MM.1S (cell line): ENCODE results near the gene SFSWAP.

Experiments
- CTCF ChIP-seq: fragments of 300-600 bp; sonication (generic); IDR thresholded peaks from 2 replicates; pipeline ENCODE4 v1.5.1; 2016; ENCODE audit warnings: antibody characterized with exemption, low read length, mixed read lengths
- EZH2 ChIP-seq: fragments of 300-600 bp; sonication (generic); optimal IDR thresholded peaks from 2 replicates; pipeline ENCODE3; 2017; ENCODE audit warnings: low read depth, mild to moderate bottlenecking, antibody characterized with exemption, low read length, mixed read lengths
- EZH2phosphoT487 ChIP-seq: fragments of 300-600 bp; sonication (generic); IDR thresholded peaks from 2 replicates; pipeline ENCODE4 v1.6.1; 2018; ENCODE audit warnings: antibody characterized with exemption, low read length

- TF ChIP-seq CTCF (no peak), EZH2 (no peak), EZH2phosphoT487 (no peak)
Measured at GRCh38 chr12:131723532-131723931, 12.6 kb downstream of the SFSWAP start.
